Measurements from ENCODE around the gene BABAM2. TPM values are rescaled to one million over a fixed set of nuclear protein-coding genes. Genes with fewer than 3 reads are reported as not detected.
A peak's percentile ranks its signal among the peaks of the same experiment; 100 is the strongest.

The BABAM2 gene
- total and polyA plus RNA-seq, 9 of the 15 experiments (the other 6 are each of a cell fraction or from before 2014, with no cell fraction given), result 10.9 to 37.4 (median 25.6) TPM

DNA sequence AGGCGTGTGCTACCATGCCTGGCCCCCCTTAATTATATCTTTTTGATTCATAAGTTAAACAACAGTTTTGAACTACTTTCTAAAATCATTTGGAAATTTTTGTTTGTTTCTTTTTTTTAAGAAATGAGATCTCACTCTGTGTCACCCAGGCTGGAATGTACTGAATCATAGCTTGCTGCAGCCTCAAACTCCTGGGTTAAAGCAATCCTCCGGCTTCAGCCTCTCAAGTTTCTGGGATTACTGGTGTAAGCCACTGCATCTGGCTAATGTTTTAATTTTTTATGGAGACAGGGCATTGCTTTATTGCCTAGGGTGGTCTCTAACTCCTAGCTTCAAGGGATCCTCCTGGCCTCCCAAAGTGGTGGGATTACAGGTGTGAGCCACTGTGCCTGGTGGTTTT is 71.5 kb downstream of the BABAM2 start:
- FAIRE-seq (no peak), DNase-seq (ENCODE audit: extremely low read depth in 1 of 4, low spot score in 3 of 4) (no peak), ATAC-seq (no peak)
- Histone ChIP-seq H3K9ac (ENCODE audit: insufficient read depth in 1 of 2, low read depth in 2 of 2, low read length in 2 of 2) (no peak overlapping the region), H3K9me1 (ENCODE audit: control insufficient read depth, insufficient read depth, low read length) (no peaks in the 10 kb centered on the region), H3K36me3 (ENCODE audit: control insufficient read depth, insufficient read depth, low read length) (no peaks in the 10 kb centered on the region), H3K4me2 (ENCODE audit: insufficient read depth, low read length) (no peak overlapping the region), H2AFZ (ENCODE audit: low read depth, low read length) (no peak overlapping the region), H3K27me3 (ENCODE audit: control insufficient read depth in 2 of 2, insufficient read depth in 2 of 2, low read length in 2 of 2) (no peaks in the 10 kb centered on the region), H3K27ac (ENCODE audit: extremely low read depth, low read depth, low read length) (no peak overlapping the region), H3K9me3 (replicated peaks; ENCODE audit: control insufficient read depth, insufficient read depth, low read depth, low read length) (no peaks in the 10 kb centered on the region), H3K79me2 (ENCODE audit: control insufficient read depth, insufficient read depth, low read length) (no peaks in the 10 kb centered on the region), H3K4me3 (no peak overlapping the region), H4K20me1 (replicated peaks; ENCODE audit: control insufficient read depth, insufficient read depth, low read length) (no peaks in the 10 kb centered on the region), H3K4me1 (replicated peaks in 1 of 2; ENCODE audit: control insufficient read depth in 2 of 2, insufficient read depth in 2 of 2, low read length in 2 of 2) (no peaks in the 10 kb centered on the region; a peak in 1 of 5 replicates)
- 56% methylated on average over 2 of the region's 2 CpGs for WGBS (ENCODE audit: insufficient coverage, low coverage, missing lambda C conversion rate)
- in situ Hi-C loops (cut with MboI), result no loop called here
- ChIA-PET CTCF (ENCODE audit: low intra/inter-chr PET ratio) (no interaction called here), POLR2A (no interaction called here)
- BruUV-seq (replicated peaks), result no TSS peak
- intact Hi-C loops (cut with micrococcal nuclease), result no loop called here
- TF ChIP-seq ZC3H11A (IDR thresholded peaks at IDR 0.05; ENCODE audit: low read depth, low read length) (no peak), PTTG1 (tag; IDR thresholded peaks at IDR 0.05; ENCODE audit: low read depth) (no peak), SIN3B (IDR thresholded peaks at IDR 0.05; ENCODE audit: low read depth) (no peak)

DNA sequence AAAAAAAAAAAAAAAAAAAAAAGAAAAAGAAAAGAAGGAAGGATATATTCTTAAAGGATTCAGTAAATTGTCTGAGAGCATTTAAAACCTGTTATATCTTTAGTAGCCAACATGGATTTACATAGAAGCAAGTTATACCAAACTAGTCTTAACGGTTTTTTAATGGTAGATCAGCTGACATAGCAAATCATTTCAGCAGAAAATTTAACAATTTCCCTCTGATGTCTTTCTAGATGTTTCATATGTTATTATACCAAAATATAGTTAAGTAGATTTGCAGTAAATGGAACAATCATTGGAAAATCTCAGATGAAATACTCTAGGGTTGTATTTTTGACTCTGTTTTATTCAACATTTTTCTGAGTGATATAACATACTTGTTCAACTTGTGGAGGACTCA is 72.9 kb downstream of the BABAM2 start:
- no peak overlapping the region for H3K4me2 ChIP-seq (ENCODE audit: insufficient read depth, low read length)
- no peak overlapping the region for H3K4me3 ChIP-seq
- H3K27me3 ChIP-seq (ENCODE audit: control insufficient read depth in 2 of 2, insufficient read depth in 2 of 2, low read length in 2 of 2), result no peaks in the 10 kb centered on the region
- H4K20me1 ChIP-seq (replicated peaks; ENCODE audit: control insufficient read depth, insufficient read depth, low read length), result no peaks in the 10 kb centered on the region
- no peak overlapping the region for H3K9ac ChIP-seq (ENCODE audit: insufficient read depth in 1 of 2, low read depth in 2 of 2, low read length in 2 of 2)
- no peak overlapping the region for H2AFZ ChIP-seq (ENCODE audit: low read depth, low read length)
- no peaks in the 10 kb centered on the region for H3K9me1 ChIP-seq (ENCODE audit: control insufficient read depth, insufficient read depth, low read length)
- no peaks in the 10 kb centered on the region for H3K36me3 ChIP-seq (ENCODE audit: control insufficient read depth, insufficient read depth, low read length)
- H3K9me3 ChIP-seq (replicated peaks; ENCODE audit: control insufficient read depth, insufficient read depth, low read depth, low read length), result no peaks in the 10 kb centered on the region
- intact Hi-C loops (cut with micrococcal nuclease) (no loop called here), in situ Hi-C loops (cut with MboI) (no loop called here)
- ChIA-PET POLR2A (no interaction called here), CTCF (ENCODE audit: low intra/inter-chr PET ratio) (no interaction called here)
- DNase-seq (ENCODE audit: extremely low read depth in 1 of 4, low spot score in 3 of 4) (no peak), ATAC-seq (no peak), FAIRE-seq (no peak)
- H3K4me1 ChIP-seq (replicated peaks in 1 of 2; ENCODE audit: control insufficient read depth in 2 of 2, insufficient read depth in 2 of 2, low read length in 2 of 2), result no peaks in the 10 kb centered on the region; a peak in 1 of 5 replicates
- H3K27ac ChIP-seq (ENCODE audit: extremely low read depth, low read depth, low read length), result no peak overlapping the region
- TF ChIP-seq ZNF316 (IDR thresholded peaks at IDR 0.05) (peak; percentile 37; the same call in 1 of the 2 replicates), C11orf30 (IDR thresholded peaks at IDR 0.05; ENCODE audit: low read depth) (peak; percentile 29; the same call in 1 of the 2 replicates), RNF2 (IDR thresholded peaks at IDR 0.05) (no peak), MAFG (tag; conservative IDR thresholded peaks at IDR 0.05) (0 out of 2 replicates have a peak, but pooled peaks have one; percentile 15)
- no TSS peak for BruUV-seq (replicated peaks)
- 5% methylated on average over 1 of the region's 1 CpG for WGBS (ENCODE audit: insufficient coverage, low coverage, missing lambda C conversion rate)
- H3K79me2 ChIP-seq (ENCODE audit: control insufficient read depth, insufficient read depth, low read length), result no peaks in the 10 kb centered on the region
